Glomerular visceral epithelial cell (primary cell): ENCODE data around the gene MTMR12.

Source experiments
- DNase-seq: peaks from one replicate; pipeline ENCODE4 v3.0.0-alpha.2; 2016; ENCODE audit errors: extremely low spot score

MTMR12 gene

DNA sequence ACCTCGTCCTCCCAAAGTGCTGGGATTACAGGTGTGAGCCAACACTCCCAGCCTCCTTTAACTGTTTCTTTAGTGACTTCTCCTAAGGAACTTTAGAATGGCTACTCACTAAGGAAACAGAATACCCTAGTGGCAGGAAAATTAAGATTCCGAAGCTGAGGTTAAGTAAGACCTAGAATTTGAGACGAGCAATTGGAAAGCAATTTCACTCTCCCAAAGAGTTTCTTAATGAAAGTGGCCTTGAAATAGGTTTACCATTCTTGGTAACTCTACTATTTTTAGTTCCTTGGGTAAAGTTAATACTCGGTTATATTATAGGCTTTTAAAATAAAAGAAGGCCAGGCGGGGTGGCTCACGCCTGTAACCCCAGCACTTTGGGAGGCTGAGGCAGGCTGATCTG lies 115.7 kb downstream of the MTMR12 start:
- no peak for DNase-seq

DNA sequence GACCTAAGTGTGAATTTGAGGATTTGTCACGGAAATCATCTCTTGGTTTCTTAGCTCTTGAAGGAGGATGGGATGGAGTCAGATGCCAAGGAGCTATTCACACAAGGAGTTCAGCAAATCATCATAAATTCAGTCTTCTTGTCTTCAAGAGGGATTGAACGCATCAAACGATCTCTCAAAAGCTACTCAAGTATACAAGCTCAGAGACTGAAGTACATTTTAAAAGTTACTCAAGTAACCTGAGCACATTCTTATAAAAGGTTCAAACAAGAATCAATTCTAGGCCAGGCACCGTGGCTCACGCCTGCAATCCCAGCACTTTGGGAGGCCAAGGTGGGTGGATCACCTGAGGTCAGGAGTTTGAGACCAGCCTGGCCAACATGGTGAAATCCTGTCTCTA lies 117.5 kb downstream of the MTMR12 start:
- no peak for DNase-seq

DNA sequence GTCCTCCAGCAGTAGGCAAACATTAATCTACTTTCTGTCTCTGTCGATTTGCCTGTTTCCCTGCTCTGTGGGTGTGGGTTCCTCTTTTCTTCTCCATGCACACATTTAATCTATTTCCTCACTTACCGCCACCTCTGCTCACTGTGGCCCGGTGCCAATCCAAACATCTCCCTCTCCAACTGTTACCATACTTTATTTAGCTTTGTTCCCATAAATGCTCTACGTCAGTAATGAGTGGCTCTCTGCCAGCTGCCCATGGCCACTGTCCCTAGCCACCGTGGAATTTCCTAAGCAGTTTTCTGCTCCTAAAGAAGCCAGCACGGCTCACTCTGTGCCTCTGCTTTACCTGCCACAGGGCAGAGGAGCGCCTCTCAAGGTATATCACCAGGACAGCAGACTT lies 119.1 kb downstream of the MTMR12 start:
- peak; percentile 94 for DNase-seq

GRCh38 chr5:32190095-32190494 lies 122.6 kb downstream of the MTMR12 start:
- no peak for DNase-seq

- no peak for DNase-seq
Observed at GRCh38 chr5:32187675-32188074, 125.1 kb downstream of the MTMR12 start.

DNA sequence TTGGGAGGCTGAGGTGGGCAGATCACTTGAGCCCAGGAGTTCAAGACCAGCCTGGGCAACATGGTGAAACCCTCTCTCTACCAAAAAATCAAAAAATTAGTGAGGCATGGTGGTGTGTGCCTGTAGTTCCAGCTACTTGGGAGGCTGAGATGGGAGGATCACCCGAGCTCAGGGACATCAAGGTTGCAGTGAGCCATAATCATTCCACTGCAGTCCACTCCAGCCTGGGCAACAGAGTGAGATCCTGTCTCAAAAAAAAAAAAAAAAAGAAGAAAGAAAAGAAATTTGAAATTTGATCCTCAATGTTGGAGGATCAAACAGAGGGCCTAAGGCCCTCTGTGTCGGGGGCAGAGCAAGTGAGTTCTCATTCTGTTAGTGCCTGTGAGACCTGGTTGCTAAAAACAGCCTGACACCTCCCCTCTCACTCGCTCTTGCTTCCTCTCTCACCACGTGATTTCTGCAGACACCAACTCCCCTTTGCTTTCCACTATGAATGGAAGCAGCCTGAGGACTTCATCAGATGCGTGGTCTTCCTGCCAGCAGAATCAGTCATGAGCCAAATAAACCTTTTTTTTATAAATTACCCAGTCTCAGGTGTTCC lies 130.2 kb downstream of the MTMR12 start:
- DNase-seq = no peak
